Hematopoietic multipotent progenitor cell treated with erythropoietin and hydrocortisone succinate and interleukin-3 and kit ligand, for 6 days (in vitro differentiated cells): Measurements from ENCODE around the gene DUSP16.
"Not testable (repeated sequence)": the region's sequence is repeated elsewhere in the genome, so short reads cannot be mapped to it uniquely, and the experiment has no call there.

Experiments
- DNase-seq: peaks from one replicate; pipeline ENCODE4 v3.0.0-alpha.2; 2015

Gene DUSP16

GRCh38 chr12:12518919-12519318 is 43.7 kb downstream of the DUSP16 start:
- DNase-seq, result no peak

- DNase-seq, result no peak
Measured at GRCh38 chr12:12518464-12518845, 44.2 kb downstream of the DUSP16 start.

DNA sequence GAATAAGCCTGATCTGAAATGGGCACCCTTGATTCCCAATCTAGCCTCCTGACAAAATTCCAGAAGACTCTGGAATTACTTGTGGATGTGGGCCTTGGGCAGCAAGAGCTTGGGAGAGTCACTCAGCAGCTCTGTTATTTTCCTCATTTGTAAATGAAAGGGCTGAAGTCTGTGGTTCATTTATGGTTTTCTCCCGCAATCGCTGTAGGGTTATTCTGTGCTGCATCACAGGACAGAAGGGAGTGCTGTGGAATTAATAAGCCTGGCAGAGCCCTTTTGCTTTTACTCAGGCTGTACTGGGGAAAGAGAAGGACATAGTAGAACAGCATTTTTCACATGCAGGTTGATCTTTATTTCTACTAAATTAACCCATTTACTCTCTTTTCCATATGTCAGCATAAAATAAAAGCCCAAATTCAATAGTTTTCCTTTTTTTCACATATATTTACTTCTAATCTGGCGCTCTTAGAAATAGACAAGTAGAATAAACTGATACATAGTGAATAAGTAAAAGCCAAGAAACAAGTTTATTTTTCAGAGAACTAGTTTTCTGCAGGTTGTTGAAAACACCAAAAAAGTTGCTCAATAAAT is 49.2 kb downstream of the DUSP16 start:
- no peak for DNase-seq

GRCh38 chr12:12511895-12512711 is 50.6 kb downstream of the DUSP16 start:
- no peak for DNase-seq

DNA sequence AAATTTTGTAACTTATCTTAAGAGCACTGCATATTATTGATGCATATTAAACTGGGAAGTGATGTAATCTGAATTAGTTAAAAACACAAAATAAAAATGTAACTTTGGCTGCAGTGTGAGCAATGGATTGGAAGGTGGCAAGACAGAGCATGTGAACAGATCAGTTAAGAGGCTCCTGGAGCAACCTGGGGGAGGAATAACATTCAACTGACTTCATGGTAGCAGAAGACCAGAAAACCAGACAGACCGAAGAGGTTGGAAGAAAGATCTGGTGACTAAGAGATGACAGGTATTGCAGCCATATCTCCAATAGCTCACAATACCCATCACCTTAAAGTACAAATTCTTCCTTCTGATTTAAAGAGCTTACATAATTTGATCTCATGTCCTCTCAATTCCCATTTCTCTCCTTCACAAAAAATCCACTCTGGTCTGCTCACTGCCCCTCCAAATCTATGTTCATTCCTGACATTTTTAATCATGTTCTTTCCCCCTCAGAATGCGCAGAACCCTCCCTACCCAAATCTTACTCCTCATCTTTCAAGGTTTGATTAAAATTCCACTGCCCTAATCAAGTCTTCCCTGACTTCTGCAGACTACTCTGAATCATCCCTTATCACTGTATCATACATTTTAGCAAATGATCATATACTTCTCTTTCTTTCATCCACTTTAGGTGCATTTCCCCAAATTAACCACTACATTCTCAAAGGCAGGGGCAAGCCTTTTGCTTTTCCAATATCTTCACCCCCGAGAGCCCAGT is 51.5 kb downstream of the DUSP16 start:
- no peak for DNase-seq

DNA sequence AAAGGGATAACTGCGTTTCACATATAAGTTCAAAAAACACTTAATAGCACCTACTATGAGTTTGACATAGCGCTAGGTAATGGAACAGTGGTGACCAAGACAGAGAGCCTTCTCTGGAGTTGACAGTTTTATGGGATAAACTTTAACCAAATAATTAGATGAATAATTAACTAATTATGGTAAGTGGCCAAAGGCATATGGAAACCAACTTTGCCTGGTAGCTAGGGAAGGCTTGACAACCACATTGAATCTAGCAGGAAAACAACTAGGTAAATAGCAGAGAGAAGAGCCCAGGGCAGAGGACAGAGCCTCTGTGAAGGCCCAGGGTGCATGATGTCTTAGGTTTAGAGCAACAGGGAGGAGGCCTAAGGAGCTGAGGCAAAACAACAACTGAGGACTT is 52.1 kb downstream of the DUSP16 start:
- DNase-seq, result no peak

DNA sequence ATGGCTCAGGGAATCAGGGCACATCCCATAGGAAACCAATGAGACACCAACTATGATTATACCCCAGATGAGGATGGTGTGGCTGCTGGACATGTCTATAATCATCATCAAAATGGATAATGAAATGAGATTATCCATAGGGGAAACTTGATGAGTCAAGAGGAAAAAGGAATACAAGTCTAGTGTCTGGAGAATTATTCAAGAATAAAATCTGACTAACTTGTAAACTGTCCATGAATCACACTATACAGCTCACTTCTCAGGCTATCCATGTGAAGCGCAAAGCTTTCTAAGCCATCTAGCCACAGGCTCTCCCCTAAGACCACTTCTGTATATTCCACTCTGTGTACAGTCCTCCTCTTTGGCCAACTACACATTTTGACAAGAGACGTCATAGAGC is 52.5 kb downstream of the DUSP16 start:
- no peak for DNase-seq

DNA sequence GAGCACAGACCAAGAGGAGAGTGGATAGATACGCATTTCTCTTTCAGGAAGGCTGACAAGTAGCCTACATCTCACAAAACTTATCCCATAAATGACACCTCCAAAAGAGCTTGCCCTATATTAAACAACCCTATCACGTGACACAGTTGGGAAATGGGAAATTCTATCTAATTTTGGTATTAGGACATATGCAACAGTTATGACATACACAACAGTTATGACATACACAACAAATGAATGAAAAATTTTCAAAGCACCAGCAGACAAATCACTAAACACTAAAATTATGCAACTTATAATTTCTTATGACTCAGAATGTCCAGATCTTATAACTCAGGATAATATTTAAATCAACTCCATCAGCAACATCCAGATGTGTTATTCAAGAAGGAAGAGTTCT is 54.1 kb downstream of the DUSP16 start:
- DNase-seq, result no peak

- DNase-seq, result no peak
Measured at GRCh38 chr12:12507121-12507520, 55.5 kb downstream of the DUSP16 start.

DNA sequence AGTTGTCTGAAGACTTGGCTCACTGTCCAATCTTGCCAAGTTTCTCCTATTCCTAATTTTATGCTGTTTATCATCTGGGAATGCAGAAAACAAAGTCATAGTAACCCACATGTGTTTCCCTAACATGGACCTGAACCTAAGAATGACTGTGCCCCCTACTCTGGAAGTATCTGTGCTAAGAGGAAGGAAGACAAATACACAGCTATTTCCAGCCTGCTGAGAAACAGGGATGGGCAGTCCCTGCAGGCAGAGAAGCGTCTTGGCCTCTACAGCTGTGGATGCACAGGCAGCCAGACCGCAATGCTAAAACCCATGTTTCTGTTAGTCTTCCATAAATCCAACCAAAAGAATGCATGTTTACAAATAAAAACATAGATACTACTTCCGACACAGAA is 56.2 kb downstream of the DUSP16 start:
- no peak for DNase-seq

DNA sequence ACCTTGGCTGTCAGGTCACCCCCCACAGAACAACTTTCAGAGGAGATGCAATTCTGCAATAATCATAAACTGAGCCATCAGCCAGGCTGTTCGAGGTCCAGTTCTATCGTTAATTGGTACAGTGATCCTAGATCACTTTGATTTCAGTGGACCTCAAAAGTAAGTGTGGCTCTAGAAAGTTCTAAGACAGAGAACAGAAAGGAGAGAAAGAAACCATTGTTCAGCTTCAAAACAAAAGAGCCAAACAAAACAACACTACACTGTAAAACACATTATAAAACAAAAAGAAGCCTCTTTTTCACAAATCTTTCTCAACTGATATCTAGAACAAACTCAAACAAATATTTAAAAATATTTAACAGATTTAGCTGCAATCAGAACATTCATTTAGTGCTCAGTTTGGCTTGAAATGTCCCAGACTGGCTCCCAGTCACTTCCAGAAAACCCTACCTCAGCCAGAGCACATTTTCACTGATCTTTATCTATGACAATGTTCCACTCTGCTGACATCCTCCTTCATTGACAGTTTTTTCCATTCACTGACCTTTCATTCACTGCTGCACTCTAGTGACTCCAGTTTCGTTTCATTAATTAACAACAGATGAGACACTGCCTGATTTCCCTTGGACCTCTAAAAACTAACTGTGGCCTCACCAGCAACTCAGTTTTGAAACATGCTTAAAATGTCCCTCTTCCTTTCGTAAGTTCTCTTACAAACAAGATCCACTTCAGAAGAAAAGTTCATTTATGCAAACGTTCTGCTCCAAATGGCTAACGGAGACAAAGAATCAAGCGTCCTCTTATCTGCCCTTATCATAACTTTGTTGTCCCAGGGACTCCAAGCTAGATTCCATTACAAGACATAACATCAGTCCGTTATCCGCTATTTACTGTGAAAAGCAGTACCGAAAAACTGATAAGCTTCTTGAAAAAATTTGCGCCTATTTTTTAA is 56.8 kb downstream of the DUSP16 start:
- no peak for DNase-seq

DNA sequence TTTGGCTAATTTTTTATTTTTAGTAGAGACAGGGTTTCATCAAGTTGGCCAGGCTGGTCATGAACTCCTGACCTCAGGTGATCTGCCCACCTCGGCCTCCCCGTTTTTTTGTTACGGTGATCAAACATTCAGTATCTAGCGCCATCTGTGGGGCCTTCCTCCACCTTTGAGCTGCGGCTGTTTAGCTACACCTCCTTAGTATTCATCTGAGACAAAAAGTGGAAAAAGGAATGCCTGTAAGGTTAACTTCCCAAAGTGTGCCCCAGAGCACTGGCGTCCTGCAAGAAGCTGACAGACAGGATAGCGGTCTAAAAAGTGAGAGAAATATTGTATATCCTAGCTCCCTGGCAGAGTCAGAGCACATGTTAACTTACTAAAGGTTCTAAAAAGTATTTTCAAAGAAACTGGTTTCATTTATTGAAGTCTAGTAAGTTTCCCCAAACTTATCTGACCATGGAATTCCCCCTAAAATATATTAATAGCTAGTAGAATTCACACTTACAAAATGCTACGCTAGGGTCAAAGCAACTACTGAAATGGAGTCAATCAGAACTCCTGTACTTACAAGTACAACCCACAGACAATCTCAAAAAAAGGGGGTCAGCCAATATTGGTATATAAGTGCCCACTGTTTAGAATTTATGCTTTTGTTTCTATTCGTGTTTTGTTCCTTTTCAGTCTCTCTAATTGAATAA is 59.1 kb downstream of the DUSP16 start:
- DNase-seq, result no peak

GRCh38 chr12:12502815-12503151 is 59.9 kb downstream of the DUSP16 start:
- no peak for DNase-seq

- not testable (repeated sequence) for DNase-seq
Measured at GRCh38 chr12:12502130-12502814, 60.4 kb downstream of the DUSP16 start.

GRCh38 chr12:12501121-12501520 is 61.5 kb downstream of the DUSP16 start:
- no peak for DNase-seq

- DNase-seq, result no peak
Measured at GRCh38 chr12:12499909-12500604, 62.6 kb downstream of the DUSP16 start.

GRCh38 chr12:12498210-12498609 is 64.5 kb downstream of the DUSP16 start:
- DNase-seq, result no peak

DNA sequence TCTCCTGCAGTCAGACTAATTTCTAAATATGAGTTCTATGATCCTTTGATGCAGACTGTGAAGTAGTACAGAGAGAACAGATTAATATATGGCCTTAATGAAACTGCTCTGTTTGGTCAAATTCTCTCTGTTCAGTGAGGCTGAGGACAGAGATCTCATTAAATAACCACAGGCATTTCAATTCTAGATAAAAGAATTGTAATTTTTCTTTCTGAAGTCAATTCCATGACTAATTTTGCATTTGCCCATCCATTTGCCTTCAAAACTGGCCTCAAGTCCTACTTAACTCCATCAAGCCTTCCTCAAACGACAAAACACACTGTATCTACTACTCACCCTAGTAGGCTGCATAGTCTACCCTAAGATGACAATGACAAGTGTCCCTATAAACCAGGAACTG is 67.1 kb downstream of the DUSP16 start:
- DNase-seq, result no peak

- no peak for DNase-seq
Measured at GRCh38 chr12:12492547-12492946, 70.1 kb downstream of the DUSP16 start.

DNA sequence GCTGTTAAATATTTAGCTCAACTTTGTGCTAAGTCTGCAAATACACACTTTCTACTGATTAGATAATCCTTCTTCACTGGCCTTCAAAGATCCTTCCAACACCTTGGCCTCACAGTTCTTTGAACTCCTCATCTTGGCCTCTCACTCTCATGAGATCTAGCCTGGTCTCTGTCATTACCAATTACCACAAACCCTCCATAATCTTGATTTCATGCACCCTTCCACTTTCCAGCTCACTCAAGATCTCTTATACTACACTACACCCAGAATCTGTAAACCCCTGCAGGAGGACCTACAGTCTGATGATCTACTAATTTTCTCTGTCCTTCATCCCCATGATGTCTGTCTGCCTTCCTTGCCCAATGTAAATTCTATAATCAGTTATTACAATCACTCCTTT is 71.1 kb downstream of the DUSP16 start:
- no peak for DNase-seq
